Hepatocyte (in vitro differentiated cells): ENCODE data around the gene CX3CL1. TPM values are rescaled to one million over a fixed set of nuclear protein-coding genes. Genes with fewer than 3 reads are reported as not detected.
"Not testable (repeated sequence)": the region's sequence is repeated elsewhere in the genome, so short reads cannot be mapped to it uniquely, and the experiment has no call there.

Experiments used
- DNase-seq: peaks from one replicate; pipeline ENCODE4 v3.0.0-alpha.2; 2016; ENCODE audit warnings: low spot score
- H2AFZ ChIP-seq: fragments of 200-600 bp; sonication (generic); 2 replicates; pipeline ENCODE4 v1.6.0; 2016; ENCODE audit warnings: antibody characterized with exemption, mild to moderate bottlenecking
- H3K27ac ChIP-seq: fragments of 200-600 bp; sonication (generic); 2 replicates; pipeline ENCODE4 v1.5.1; 2016; ENCODE audit warnings: mild to moderate bottlenecking
- H3K27me3 ChIP-seq: fragments of 200-600 bp; sonication (generic); 2 replicates; pipeline ENCODE4 v1.6.1; 2016
- H3K36me3 ChIP-seq: fragments of 200-600 bp; sonication (generic); replicated peaks from 2 replicates; pipeline ENCODE4 v1.5.1; 2016; ENCODE audit warnings: low read depth; ENCODE audit not compliant: insufficient read depth
- H3K4me1 ChIP-seq: fragments of 200-600 bp; sonication (generic); 2 replicates; pipeline ENCODE4 v1.5.1; 2016; ENCODE audit warnings: mild to moderate bottlenecking, moderate library complexity; ENCODE audit not compliant: insufficient read depth
- H3K4me2 ChIP-seq: fragments of 200-600 bp; sonication (generic); 2 replicates; pipeline ENCODE4 v1.6.0; 2016
- H3K4me3 ChIP-seq: fragments of 200-600 bp; sonication (generic); 2 replicates; pipeline ENCODE4 v1.5.1; 2016; ENCODE audit warnings: mild to moderate bottlenecking
- H3K79me2 ChIP-seq: fragments of 200-600 bp; sonication (generic); 2 replicates; pipeline ENCODE4 v1.6.0; 2017; ENCODE audit warnings: mild to moderate bottlenecking
- H3K9me2 ChIP-seq: fragments of 200-600 bp; sonication (generic); replicated peaks from 2 replicates; pipeline ENCODE4 v1.6.0; 2017; ENCODE audit warnings: mild to moderate bottlenecking; ENCODE audit not compliant: insufficient read depth
- H3K9me3 ChIP-seq: fragments of 200-600 bp; sonication (generic); 2 replicates; pipeline ENCODE4 v1.5.1; 2016; ENCODE audit warnings: low read depth, mild to moderate bottlenecking
- H4K20me1 ChIP-seq: fragments of 200-600 bp; sonication (generic); 2 replicates; pipeline ENCODE4 v1.6.0; 2016; ENCODE audit warnings: mild to moderate bottlenecking; ENCODE audit not compliant: insufficient read depth, poor library complexity, severe bottlenecking
- EZH2 ChIP-seq: fragments of 200-600 bp; sonication (generic); IDR thresholded peaks from 2 replicates; pipeline ENCODE4 v1.6.1; 2016; ENCODE audit warnings: antibody characterized with exemption, mild to moderate bottlenecking, borderline replicate concordance
- EZH2phosphoT487 ChIP-seq: fragments of 200-600 bp; sonication (generic); IDR thresholded peaks from one replicate; pipeline ENCODE4 v1.6.1; 2018; ENCODE audit warnings: antibody characterized with exemption, mild to moderate bottlenecking, low read depth, moderate library complexity; ENCODE audit not compliant: unreplicated experiment, severe bottlenecking
- WGBS: methylation state at CpG from one replicate; pipeline ENCODE4 v1.1.6; 2016; ENCODE audit warnings: low lambda C conversion rate; ENCODE audit errors: missing lambda C conversion rate; 5-methylcytosine and 5-hydroxymethylcytosine counted together
- polyA plus RNA-seq: library from polyadenylated mRNA; unstranded; fragments of >200 nt; fragmentation: Nextera tagmentation; extraction: Ambion mirVana; gene quantifications from 2 replicates; pipeline ENCODE4 v1.2.1, GENCODE V29; 2016
- total RNA-seq: library from RNA; depleted of rRNA; stranded (reverse); fragments of >200 nt; gene quantifications from 2 replicates; pipeline ENCODE4 v1.2.3, GENCODE V29; 2014
- TF ChIP-seq, protein P1 (sequence below): fragments of 200-600 bp; sonication (generic); IDR thresholded peaks from 2 replicates; pipeline ENCODE4 v1.5.1; 2016; ENCODE audit warnings: antibody characterized with exemption, mild to moderate bottlenecking; ENCODE audit not compliant: poor library complexity

The CX3CL1 gene
- total and polyA plus RNA-seq, 2 experiments from 2014 or later = 6.6 to 9.4 TPM

GRCh38 chr16:57341441-57342303 lies 30.6 kb upstream of the CX3CL1 start:
- H3K27me3 ChIP-seq = no peaks in the 10 kb centered on the region
- TF ChIP-seq, protein P1, sequence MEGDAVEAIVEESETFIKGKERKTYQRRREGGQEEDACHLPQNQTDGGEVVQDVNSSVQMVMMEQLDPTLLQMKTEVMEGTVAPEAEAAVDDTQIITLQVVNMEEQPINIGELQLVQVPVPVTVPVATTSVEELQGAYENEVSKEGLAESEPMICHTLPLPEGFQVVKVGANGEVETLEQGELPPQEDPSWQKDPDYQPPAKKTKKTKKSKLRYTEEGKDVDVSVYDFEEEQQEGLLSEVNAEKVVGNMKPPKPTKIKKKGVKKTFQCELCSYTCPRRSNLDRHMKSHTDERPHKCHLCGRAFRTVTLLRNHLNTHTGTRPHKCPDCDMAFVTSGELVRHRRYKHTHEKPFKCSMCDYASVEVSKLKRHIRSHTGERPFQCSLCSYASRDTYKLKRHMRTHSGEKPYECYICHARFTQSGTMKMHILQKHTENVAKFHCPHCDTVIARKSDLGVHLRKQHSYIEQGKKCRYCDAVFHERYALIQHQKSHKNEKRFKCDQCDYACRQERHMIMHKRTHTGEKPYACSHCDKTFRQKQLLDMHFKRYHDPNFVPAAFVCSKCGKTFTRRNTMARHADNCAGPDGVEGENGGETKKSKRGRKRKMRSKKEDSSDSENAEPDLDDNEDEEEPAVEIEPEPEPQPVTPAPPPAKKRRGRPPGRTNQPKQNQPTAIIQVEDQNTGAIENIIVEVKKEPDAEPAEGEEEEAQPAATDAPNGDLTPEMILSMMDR = no peak
- TF ChIP-seq EZH2phosphoT487 (peak; percentile 59), EZH2 (no peak)
- peak; percentile 74 for DNase-seq
- H4K20me1 ChIP-seq = no peaks in the 10 kb centered on the region
- no peaks in the 10 kb centered on the region for H3K36me3 ChIP-seq
- no peaks in the 10 kb centered on the region for H3K4me1 ChIP-seq
- no peak overlapping the region for H3K4me3 ChIP-seq
- H3K9me2 ChIP-seq = no peaks in the 10 kb centered on the region
- no peak overlapping the region for H3K4me2 ChIP-seq
- H3K9me3 ChIP-seq = no peaks in the 10 kb centered on the region
- no peak overlapping the region for H2AFZ ChIP-seq
- H3K27ac ChIP-seq = peak overlapping the region; percentile 33
- 55% methylated on average over 8 of the region's 8 CpGs for WGBS
- no peaks in the 10 kb centered on the region for H3K79me2 ChIP-seq

GRCh38 chr16:57342606-57343005 lies 29.7 kb upstream of the CX3CL1 start:
- H4K20me1 ChIP-seq, H3K27ac ChIP-seq: not testable (repeated sequence)

DNA sequence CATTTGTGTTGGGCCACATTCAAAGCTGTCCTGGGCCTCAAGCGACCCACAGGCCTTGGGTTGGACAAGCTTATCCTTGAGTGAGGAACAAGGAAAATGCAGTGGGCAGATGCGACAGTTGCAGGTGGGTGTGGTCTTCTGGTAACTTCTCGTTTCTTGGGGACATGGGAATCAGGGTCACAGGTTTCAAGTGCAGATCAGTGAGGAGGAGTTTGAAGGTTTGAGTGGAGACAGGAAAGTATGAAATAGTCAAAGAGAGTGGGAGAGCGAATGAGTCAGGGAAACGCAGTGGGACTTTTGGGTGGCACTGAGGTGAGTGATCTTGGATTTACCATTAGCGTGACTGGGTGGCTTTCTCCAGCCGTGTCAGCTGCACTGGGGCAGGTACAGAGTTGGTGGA lies 29.1 kb upstream of the CX3CL1 start:
- Histone ChIP-seq H3K4me1 (no peaks in the 10 kb centered on the region), H3K79me2 (no peaks in the 10 kb centered on the region), H3K9me2 (no peaks in the 10 kb centered on the region), H3K4me2 (no peak overlapping the region), H4K20me1 (no peaks in the 10 kb centered on the region), H3K9me3 (no peaks in the 10 kb centered on the region), H3K4me3 (no peak overlapping the region), H3K36me3 (no peaks in the 10 kb centered on the region), H3K27ac (no peak overlapping the region), H3K27me3 (no peaks in the 10 kb centered on the region), H2AFZ (no peak overlapping the region)
- 94% methylated on average over 7 of the region's 7 CpGs for WGBS
- DNase-seq = no peak
- TF ChIP-seq, protein P1 = no peak
- TF ChIP-seq EZH2phosphoT487 (no peak), EZH2 (no peak)

More at GRCh38 chr16:57342606-57343005, 29.7 kb upstream of the CX3CL1 start:
- H3K9me3 ChIP-seq, H3K79me2 ChIP-seq, H3K27me3 ChIP-seq, H3K9me2 ChIP-seq, H3K4me3 ChIP-seq, H2AFZ ChIP-seq, H3K4me2 ChIP-seq, DNase-seq, H3K36me3 ChIP-seq, H3K4me1 ChIP-seq: not testable (repeated sequence)
- WGBS = 88% methylated on average over 7 of the region's 9 CpGs

DNA sequence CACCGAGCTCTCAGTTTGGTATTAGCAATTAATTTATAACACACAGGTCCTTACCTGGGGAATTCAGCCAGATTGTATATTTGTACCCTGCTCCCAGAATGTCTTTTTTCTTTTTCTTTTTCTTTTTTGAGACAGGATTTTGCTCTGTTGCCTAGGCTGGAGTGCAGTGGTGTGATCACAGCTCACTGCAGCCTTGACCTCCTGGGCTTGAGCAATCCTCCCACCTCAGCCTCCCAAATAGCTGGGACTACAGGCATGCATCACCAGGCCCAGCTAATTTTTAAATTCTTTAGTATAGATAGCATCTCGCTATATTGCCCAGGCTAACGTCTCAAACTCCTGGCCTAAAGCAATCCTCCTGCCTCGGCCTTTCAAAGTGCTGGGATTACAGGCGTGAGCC lies 28.2 kb upstream of the CX3CL1 start:
- not testable (repeated sequence) for H3K9me2 ChIP-seq, H4K20me1 ChIP-seq, H3K4me1 ChIP-seq, DNase-seq, H3K27ac ChIP-seq, H3K4me3 ChIP-seq, H2AFZ ChIP-seq, H3K27me3 ChIP-seq, H3K4me2 ChIP-seq, H3K36me3 ChIP-seq, H3K79me2 ChIP-seq, H3K9me3 ChIP-seq
- 87% methylated on average over 5 of the region's 5 CpGs for WGBS
